ENCODE data around the gene ILDR1. TPM values are rescaled to one million over a fixed set of nuclear protein-coding genes. Genes with fewer than 3 reads are reported as not detected.

Gene ILDR1
- total RNA-seq, 2 experiments from 2014 or later = not detected

DNA sequence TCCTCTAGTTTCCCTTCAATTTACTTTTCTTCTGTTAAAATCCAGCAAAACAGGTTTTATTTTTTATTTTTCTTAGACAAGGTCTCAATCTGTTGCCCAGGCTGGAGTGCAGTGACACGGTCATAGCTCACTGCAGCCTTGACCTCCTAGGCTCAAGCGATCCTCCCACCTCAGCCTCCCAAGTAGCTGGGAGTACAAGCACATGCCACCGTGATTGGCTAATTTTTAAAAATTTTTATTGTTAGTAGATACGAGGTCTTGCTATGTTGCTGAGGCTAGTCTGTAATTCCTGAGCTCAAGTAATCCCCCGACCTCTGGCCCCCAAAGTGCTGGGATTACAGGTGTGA lies 41.6 kb downstream of the ILDR1 start:
- CTCF ChIA-PET = no interaction called here

DNA sequence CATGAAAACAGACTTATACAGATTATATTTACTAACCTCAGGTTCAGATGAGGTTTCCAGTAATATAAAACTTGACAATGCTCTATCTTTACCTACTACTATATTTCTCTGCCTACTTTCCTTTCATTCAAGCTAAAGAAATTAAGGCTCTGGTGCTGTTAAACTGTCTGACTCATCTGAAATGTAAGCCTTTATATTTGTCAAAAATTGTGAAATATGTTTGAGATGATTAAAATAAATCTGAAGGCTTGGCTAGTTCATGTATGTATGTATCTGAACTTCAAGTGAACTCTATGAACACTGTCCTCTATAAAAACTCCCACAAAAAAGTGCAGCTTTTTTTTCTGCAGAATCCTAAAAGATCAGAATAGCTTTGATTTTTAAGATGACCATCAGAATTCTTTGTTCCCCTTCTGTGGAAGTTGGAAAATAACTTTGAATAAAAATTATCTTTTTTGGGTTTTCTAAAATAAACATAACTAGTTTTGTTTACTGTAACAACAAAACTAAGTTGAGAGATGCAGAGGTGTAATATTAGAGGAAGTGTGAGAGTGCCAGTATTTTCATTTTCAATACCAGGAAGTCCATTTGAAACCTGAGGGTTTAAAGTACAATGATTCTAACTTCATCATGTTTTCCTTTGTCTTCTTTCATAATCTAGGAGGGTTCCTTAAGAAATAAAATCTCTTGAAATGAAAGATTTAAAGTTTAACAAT lies 42.2 kb downstream of the ILDR1 start:
- DNase-seq (no peak), ATAC-seq (no peak)
- peaks cover 6% of the 10 kb centered on the region for H3K27me3 Mint-ChIP-seq
- peaks cover 19% of the 10 kb centered on the region for H3K9me3 Mint-ChIP-seq
- ChIA-PET CTCF (no interaction called here), POLR2A (no interaction called here)
- H3K4me3 Mint-ChIP-seq = no peak overlapping the region
- H3K27ac Mint-ChIP-seq = no peak overlapping the region
- intact Hi-C loops (cut with micrococcal nuclease) = no loop called here
- peaks cover 3% of the 10 kb centered on the region for H3K4me1 Mint-ChIP-seq (ENCODE audit: low read depth)
- H3K36me3 Mint-ChIP-seq (ENCODE audit: low read depth) = peaks cover 6% of the 10 kb centered on the region
- TF ChIP-seq, protein P1, sequence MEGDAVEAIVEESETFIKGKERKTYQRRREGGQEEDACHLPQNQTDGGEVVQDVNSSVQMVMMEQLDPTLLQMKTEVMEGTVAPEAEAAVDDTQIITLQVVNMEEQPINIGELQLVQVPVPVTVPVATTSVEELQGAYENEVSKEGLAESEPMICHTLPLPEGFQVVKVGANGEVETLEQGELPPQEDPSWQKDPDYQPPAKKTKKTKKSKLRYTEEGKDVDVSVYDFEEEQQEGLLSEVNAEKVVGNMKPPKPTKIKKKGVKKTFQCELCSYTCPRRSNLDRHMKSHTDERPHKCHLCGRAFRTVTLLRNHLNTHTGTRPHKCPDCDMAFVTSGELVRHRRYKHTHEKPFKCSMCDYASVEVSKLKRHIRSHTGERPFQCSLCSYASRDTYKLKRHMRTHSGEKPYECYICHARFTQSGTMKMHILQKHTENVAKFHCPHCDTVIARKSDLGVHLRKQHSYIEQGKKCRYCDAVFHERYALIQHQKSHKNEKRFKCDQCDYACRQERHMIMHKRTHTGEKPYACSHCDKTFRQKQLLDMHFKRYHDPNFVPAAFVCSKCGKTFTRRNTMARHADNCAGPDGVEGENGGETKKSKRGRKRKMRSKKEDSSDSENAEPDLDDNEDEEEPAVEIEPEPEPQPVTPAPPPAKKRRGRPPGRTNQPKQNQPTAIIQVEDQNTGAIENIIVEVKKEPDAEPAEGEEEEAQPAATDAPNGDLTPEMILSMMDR (IDR thresholded peaks at IDR 0.05) = no peak

More for the DNA sequence above, 41.6 kb downstream of the ILDR1 start:
- H3K27me3 Mint-ChIP-seq = peaks cover 6% of the 10 kb centered on the region
- POLR2A ChIA-PET = no interaction called here
- DNase-seq (no peak), ATAC-seq (no peak)
- H3K9me3 Mint-ChIP-seq = peaks cover 21% of the 10 kb centered on the region
- peaks cover 3% of the 10 kb centered on the region for H3K4me1 Mint-ChIP-seq (ENCODE audit: low read depth)
- H3K4me3 Mint-ChIP-seq = no peak overlapping the region
- TF ChIP-seq, protein P1 (IDR thresholded peaks at IDR 0.05) = no peak
- no peak overlapping the region for H3K27ac Mint-ChIP-seq
- peaks cover 6% of the 10 kb centered on the region for H3K36me3 Mint-ChIP-seq (ENCODE audit: low read depth)
- intact Hi-C loops (cut with micrococcal nuclease) = no loop called here

DNA sequence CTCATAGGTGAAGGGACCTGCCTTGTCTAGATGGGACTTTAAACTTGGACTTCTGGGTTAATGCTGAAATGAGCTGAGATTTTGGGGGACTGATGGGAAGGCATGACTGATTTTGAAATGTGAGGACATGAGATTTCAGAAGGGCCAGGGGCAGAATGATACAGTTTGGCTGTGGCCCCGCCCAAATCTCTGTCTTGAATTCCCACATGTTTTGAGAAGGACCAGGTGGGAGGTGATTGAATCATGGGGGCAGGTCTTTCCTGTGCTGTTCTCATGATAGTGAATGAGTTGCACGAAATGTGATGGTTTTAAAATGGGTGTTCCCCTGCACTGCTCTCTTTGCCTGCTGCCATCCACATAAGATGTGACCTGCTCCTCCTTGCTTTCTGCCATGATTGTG lies 42.8 kb downstream of the ILDR1 start:
- intact Hi-C loops (cut with micrococcal nuclease) = no loop called here
- ChIA-PET CTCF (no interaction called here), POLR2A (no interaction called here)
- H3K27me3 Mint-ChIP-seq = peaks cover 6% of the 10 kb centered on the region
- no peak overlapping the region for H3K4me3 Mint-ChIP-seq
- H3K4me1 Mint-ChIP-seq (ENCODE audit: low read depth) = peaks cover 3% of the 10 kb centered on the region
- TF ChIP-seq, protein P1 (IDR thresholded peaks at IDR 0.05) = no peak
- DNase-seq (no peak), ATAC-seq (no peak)
- H3K36me3 Mint-ChIP-seq (ENCODE audit: low read depth) = peaks cover 5% of the 10 kb centered on the region
- peaks cover 17% of the 10 kb centered on the region for H3K9me3 Mint-ChIP-seq
- no peak overlapping the region for H3K27ac Mint-ChIP-seq

DNA sequence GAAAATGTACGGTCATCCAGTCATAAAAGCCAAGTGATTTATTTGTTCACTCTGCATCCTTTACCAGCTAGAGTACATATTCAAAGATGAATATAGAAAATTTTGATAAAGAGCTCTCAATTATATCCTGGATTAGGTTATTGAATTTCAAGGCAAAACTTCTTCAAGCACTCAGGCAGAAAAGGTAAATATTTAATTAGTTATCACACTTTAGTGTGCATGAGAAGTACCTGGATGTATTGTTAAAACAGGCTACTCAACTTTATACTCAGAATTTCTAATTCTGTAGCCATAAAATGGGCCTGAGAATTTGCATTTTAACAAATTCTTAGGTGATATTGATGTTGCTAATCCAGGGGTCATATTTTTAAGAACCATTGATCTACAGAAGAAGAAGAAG lies 45.3 kb downstream of the ILDR1 start:
- POLR2A ChIA-PET = no interaction called here
- TF ChIP-seq, protein P1 (IDR thresholded peaks at IDR 0.05) = no peak
- CTCF ChIA-PET = interaction anchor here (0.6 kb wide), 1 partner anchor 19 kb away, joined by 3 read pairs; no protein-coding TSS in a partner anchor
- H3K4me1 Mint-ChIP-seq (ENCODE audit: low read depth) = peaks cover 2% of the 10 kb centered on the region
- ATAC-seq (no peak), DNase-seq (no peak)
- no peaks in the 10 kb centered on the region for H3K36me3 Mint-ChIP-seq (ENCODE audit: low read depth)
- H3K9me3 Mint-ChIP-seq = peaks cover 4% of the 10 kb centered on the region
- H3K4me3 Mint-ChIP-seq = no peak overlapping the region
- H3K27ac Mint-ChIP-seq = no peak overlapping the region
- H3K27me3 Mint-ChIP-seq = peaks cover 4% of the 10 kb centered on the region
- intact Hi-C loops (cut with micrococcal nuclease) = no loop called here

DNA sequence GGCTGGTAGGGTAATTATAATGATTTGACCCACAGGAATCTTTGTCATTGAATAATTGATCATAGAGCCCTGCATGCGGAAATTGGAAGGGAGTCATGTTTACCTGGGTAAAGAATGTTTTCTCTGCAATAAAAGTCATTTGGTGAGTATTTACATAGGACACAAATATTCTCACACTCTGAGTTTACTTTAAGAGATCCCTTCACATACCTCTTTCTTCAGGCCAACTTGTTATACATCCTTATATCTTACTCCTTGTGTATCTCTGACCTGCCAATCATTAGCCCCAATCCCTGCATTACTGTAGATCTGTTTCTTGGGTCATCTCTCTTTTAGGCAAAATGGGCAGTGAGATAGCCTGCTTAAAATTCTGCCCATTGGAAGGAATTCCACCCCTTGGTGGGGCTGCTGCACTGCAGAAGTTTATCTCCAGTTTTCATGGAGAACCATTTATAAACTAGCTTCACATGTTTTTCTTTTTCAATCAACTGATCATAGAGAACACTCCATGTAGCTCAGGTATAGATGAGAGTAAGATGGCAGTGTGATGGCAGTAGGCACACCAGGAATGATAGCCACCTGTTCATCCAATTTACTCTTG lies 46.2 kb downstream of the ILDR1 start:
- Mint-ChIP-seq H3K4me1 (ENCODE audit: low read depth) (no peaks in the 10 kb centered on the region), H3K27ac (no peak overlapping the region), H3K36me3 (ENCODE audit: low read depth) (no peaks in the 10 kb centered on the region), H3K27me3 (no peaks in the 10 kb centered on the region), H3K4me3 (no peak overlapping the region), H3K9me3 (peaks cover 4% of the 10 kb centered on the region)
- ATAC-seq = no peak
- TF ChIP-seq, protein P1 (IDR thresholded peaks at IDR 0.05) = no peak
- CTCF ChIA-PET = no interaction called here
- DNase-seq = peak; percentile 7
- POLR2A ChIA-PET = no interaction called here
- intact Hi-C loops (cut with micrococcal nuclease) = no loop called here

All from activated CD8-positive, alpha-beta T cell treated with anti-CD3 and anti-CD28 coated beads for 36 hours (primary cell).